D721Med (cell line): ENCODE results near the gene SBNO1.
"Not testable (repeated sequence)": the region's sequence is repeated elsewhere in the genome, so short reads cannot be mapped to it uniquely, and the experiment has no call there.

Source experiments
- DNase-seq: peaks from one replicate; pipeline ENCODE4 v3.0.0; 2011; ENCODE audit warnings: low spot score; ENCODE audit not compliant: insufficient read length
- FAIRE-seq: peaks from 2 replicates; lab custom pipeline; 2011; peaks lifted over from hg19 to GRCh38; lab: Jason Lieb, UNC
- TF ChIP-seq, protein P1 (sequence below): IDR thresholded peaks from 2 replicates; pipeline ENCODE4 v1.5.1; 2012; ENCODE audit warnings: mild to moderate bottlenecking, control low read depth; ENCODE audit not compliant: insufficient read depth; ENCODE audit errors: missing control alignments

SBNO1 gene

GRCh38 chr12:123387508-123388176, 23.0 kb upstream of the SBNO1 start:
- FAIRE-seq (no peak), DNase-seq (no peak)
- TF ChIP-seq, protein P1, sequence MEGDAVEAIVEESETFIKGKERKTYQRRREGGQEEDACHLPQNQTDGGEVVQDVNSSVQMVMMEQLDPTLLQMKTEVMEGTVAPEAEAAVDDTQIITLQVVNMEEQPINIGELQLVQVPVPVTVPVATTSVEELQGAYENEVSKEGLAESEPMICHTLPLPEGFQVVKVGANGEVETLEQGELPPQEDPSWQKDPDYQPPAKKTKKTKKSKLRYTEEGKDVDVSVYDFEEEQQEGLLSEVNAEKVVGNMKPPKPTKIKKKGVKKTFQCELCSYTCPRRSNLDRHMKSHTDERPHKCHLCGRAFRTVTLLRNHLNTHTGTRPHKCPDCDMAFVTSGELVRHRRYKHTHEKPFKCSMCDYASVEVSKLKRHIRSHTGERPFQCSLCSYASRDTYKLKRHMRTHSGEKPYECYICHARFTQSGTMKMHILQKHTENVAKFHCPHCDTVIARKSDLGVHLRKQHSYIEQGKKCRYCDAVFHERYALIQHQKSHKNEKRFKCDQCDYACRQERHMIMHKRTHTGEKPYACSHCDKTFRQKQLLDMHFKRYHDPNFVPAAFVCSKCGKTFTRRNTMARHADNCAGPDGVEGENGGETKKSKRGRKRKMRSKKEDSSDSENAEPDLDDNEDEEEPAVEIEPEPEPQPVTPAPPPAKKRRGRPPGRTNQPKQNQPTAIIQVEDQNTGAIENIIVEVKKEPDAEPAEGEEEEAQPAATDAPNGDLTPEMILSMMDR, result no peak

DNA sequence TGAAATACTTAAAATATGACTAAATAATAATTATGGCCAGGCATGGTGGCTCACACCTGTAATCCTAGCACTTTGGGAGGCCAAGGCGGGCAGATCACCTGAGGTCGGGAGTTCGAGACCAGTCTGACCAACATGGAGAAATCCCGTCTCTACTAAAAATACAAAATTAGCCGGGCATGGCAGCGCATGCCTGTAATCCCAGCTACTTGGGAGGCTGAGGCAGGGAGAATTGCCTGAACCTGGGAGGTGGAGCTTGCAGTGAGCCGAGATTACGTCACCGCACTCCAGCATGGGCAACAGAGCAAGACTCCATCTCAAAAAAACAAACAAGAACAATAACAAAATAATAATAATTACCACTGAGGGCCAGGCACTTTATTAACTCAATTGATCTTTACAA, 20.9 kb upstream of the SBNO1 start:
- not testable (repeated sequence) for FAIRE-seq, DNase-seq

DNA sequence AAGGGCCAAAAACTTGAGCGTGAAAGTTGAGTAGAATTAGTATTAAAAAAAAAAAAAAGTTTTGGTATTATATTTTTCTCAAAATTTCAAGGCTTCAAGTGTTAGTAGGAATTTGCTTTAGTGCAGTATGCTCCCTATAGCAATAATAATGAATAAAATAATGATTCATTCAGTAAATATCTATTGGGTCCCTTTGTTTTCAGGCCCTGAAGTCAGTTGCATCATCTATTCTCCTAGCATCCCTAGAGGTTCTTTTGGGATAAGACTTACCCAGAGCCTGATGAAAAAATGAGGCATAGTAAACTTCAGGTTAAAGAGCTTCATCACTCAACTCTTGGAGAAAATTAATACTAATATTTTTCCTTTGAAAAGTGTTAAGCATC, 20.3 kb upstream of the SBNO1 start:
- DNase-seq (no peak), FAIRE-seq (no peak)
- TF ChIP-seq, protein P1, result no peak

DNA sequence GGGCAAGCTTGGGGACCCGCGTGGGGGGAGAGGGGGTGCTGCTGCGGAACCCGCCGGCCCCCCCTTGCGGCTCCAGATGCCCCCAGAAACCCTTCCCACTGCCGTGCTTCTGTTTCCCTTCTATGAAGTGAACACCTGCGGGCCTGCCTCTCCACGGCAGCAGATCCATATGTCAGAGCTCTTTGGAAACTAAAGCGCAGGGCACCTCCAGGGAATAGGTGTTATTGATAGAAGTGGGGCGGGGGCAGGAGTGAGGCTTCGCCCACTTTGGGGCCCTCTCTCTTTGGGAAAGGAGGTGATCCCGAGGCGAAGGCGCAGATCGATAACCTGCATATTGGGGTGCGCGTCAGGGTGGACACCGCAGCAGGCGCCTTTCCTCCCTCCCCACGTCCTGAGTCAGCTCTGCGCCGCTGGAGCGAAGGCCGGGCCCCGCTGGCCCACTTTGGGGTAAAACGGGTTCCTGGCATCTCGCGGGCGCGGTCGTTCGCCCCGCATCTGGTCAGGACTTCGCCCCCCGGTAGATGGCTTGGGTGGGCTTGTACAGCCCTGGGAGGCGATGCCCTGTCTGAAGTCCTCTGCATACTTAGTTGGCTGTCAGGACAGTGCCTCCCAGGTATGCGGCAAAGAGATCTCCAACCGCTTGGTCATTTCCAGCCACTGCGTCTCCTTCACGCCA, 19.8 kb upstream of the SBNO1 start:
- DNase-seq (no peak), FAIRE-seq (no peak)
- TF ChIP-seq, protein P1, result no peak

GRCh38 chr12:123382684-123383083, 18.0 kb upstream of the SBNO1 start:
- DNase-seq, result no peak
- FAIRE-seq, result no peak
- TF ChIP-seq, protein P1, result no peak

- DNase-seq (no peak), FAIRE-seq (no peak)
- TF ChIP-seq, protein P1, result no peak
These were observed 14.7 kb upstream of the SBNO1 start for GRCh38 chr12:123379391-123379790.

- not testable (repeated sequence) for FAIRE-seq, DNase-seq
These were observed 7.8 kb upstream of the SBNO1 start for GRCh38 chr12:123372415-123372814.

GRCh38 chr12:123371667-123372368, 7.2 kb upstream of the SBNO1 start:
- not testable (repeated sequence) for DNase-seq, FAIRE-seq
